IMR-90 (cell line): ENCODE measurements around the gene STXBP4. TPM values are rescaled to one million over a fixed set of nuclear protein-coding genes. Genes with fewer than 3 reads are reported as not detected.

Experiments used
- ATAC-seq: fragments of 200-7000 bp; cut with Tn5 transposase; 2 replicates; pipeline ENCODE4 v1.9.1; 2020; ENCODE audit warnings: low read depth, mild to moderate bottlenecking, moderate library complexity
- BruUV-seq: library from RNA; stranded (reverse); fragments of 400-500 nt; replicated peaks from 2 replicates; lab custom pipeline; 2021; lab: Mats Ljungman, UMichigan
- CTCF ChIA-PET: fragments of 300-600 bp; formaldehyde crosslinking; extraction: SDS; loops from one replicate; lab custom pipeline; 2021; ENCODE audit warnings: antibody characterized with exemption; lab: Yijun Ruan, JAX
- POLR2A ChIA-PET: fragments of 300-600 bp; sonication (Branson Sonifier 250); formaldehyde crosslinking; loops from one replicate; lab custom pipeline; 2022; ENCODE audit warnings: antibody characterized with exemption; ENCODE audit not compliant: unreplicated experiment; lab: Charles Lee
- DNase-seq: peaks from one replicate; pipeline ENCODE4 v3.0.0; 2013
- H2AFZ ChIP-seq: replicated peaks from 2 replicates; pipeline ENCODE3; 2013; ENCODE audit warnings: low read length, mild to moderate bottlenecking; ENCODE audit not compliant: poor library complexity
- H2AK5ac ChIP-seq: 2 replicates; pipeline ENCODE4 v1.6.1; 2013; ENCODE audit warnings: low read depth, low read length, inconsistent platforms
- H2AK9ac ChIP-seq: replicated peaks from 2 replicates; pipeline ENCODE3; 2013; ENCODE audit warnings: mild to moderate bottlenecking, low read depth, low read length, moderate library complexity; ENCODE audit not compliant: poor library complexity
- H2BK120ac ChIP-seq: 2 replicates; pipeline ENCODE4 v1.6.1; 2013; ENCODE audit warnings: low read depth, low read length, inconsistent platforms
- H2BK15ac ChIP-seq: 3 replicates; pipeline ENCODE4 v1.6.1; 2013; ENCODE audit warnings: low read depth, low read length, inconsistent platforms
- H2BK20ac ChIP-seq: 2 replicates; pipeline ENCODE4 v1.6.1; 2013; ENCODE audit warnings: low read depth, mild to moderate bottlenecking, inconsistent platforms, low read length, moderate library complexity
- H2BK5ac ChIP-seq: 2 replicates; pipeline ENCODE4 v1.6.1; 2013; ENCODE audit warnings: mild to moderate bottlenecking, low read depth, low read length, inconsistent platforms; ENCODE audit not compliant: poor library complexity, severe bottlenecking
- H3K14ac ChIP-seq: replicated peaks from 2 replicates; pipeline ENCODE4 v1.6.1; 2013; ENCODE audit warnings: low read depth, low read length, inconsistent platforms
- H3K18ac ChIP-seq: 2 replicates; pipeline ENCODE4 v1.6.1; 2013; ENCODE audit warnings: low read depth, low read length, control low read depth
- H3K23ac ChIP-seq: 2 replicates; pipeline ENCODE4 v1.6.1; 2013; ENCODE audit warnings: low read depth, low read length, inconsistent platforms
- H3K27ac ChIP-seq: 2 replicates; pipeline ENCODE4 v1.5.1; 2013; ENCODE audit warnings: mild to moderate bottlenecking, control low read depth, low read length; ENCODE audit not compliant: insufficient read depth
- H3K27me3 ChIP-seq: 2 replicates; pipeline ENCODE4 v1.6.1; 2013; ENCODE audit warnings: low read length; ENCODE audit not compliant: control insufficient read depth, insufficient read depth
- H3K36me3 ChIP-seq: 2 replicates; pipeline ENCODE4 v1.6.1; 2013; ENCODE audit warnings: low read length, mixed read lengths; ENCODE audit not compliant: control insufficient read depth, insufficient read depth
- H3K4ac ChIP-seq: 2 replicates; pipeline ENCODE4 v1.6.1; 2013; ENCODE audit warnings: low read depth, low read length, inconsistent platforms
- H3K4me1 ChIP-seq: 2 replicates; pipeline ENCODE4 v1.6.1; 2013; ENCODE audit warnings: low read length, mixed read lengths; ENCODE audit not compliant: control insufficient read depth, insufficient read depth
- H3K4me2 ChIP-seq: 2 replicates; pipeline ENCODE4 v1.6.1; 2013; ENCODE audit warnings: low read depth, mild to moderate bottlenecking, control low read depth, low read length, moderate library complexity
- H3K4me3 ChIP-seq: 2 replicates; pipeline ENCODE4 v1.5.1; 2013; ENCODE audit warnings: low read depth, mild to moderate bottlenecking, control low read depth, low read length, moderate library complexity; ENCODE audit not compliant: insufficient read depth
- H3K56ac ChIP-seq: 2 replicates; pipeline ENCODE4 v1.6.1; 2013; ENCODE audit warnings: low read length, inconsistent platforms; ENCODE audit not compliant: insufficient read depth; ENCODE audit errors: extremely low read depth
- H3K79me1 ChIP-seq, 2 experiments: 2 replicates each; pipeline ENCODE4 v1.6.1; 2013; ENCODE audit warnings: low read length in 2 of 2, inconsistent platforms in 1 of 2, low read depth in 1 of 2
- H3K9ac ChIP-seq: 2 replicates; pipeline ENCODE4 v1.6.1; 2013; ENCODE audit warnings: low read depth, low read length, control low read depth
- H3K9me1 ChIP-seq: 2 replicates; pipeline ENCODE4 v1.6.1; 2013; ENCODE audit warnings: low read length, inconsistent platforms; ENCODE audit not compliant: insufficient read depth
- H3K9me3 ChIP-seq: 2 replicates; pipeline ENCODE4 v1.6.1; 2013; ENCODE audit warnings: low read length; ENCODE audit not compliant: control insufficient read depth, insufficient read depth
- H4K20me1 ChIP-seq: 2 replicates; pipeline ENCODE4 v1.6.1; 2013; ENCODE audit warnings: low read length, inconsistent platforms; ENCODE audit not compliant: insufficient read depth
- H4K5ac ChIP-seq: 2 replicates; pipeline ENCODE4 v1.6.1; 2013; ENCODE audit warnings: mild to moderate bottlenecking, low read depth, low read length, control low read depth
- H4K8ac ChIP-seq, 2 experiments: 2 replicates each; pipeline ENCODE4 v1.6.1; 2013; ENCODE audit warnings: low read depth in 2 of 2, low read length in 2 of 2, control low read depth in 1 of 2, inconsistent platforms in 1 of 2
- H4K91ac ChIP-seq: 2 replicates; pipeline ENCODE4 v1.6.1; 2013; ENCODE audit warnings: low read depth, low read length, inconsistent platforms; ENCODE audit not compliant: insufficient read depth
- CEBPB ChIP-seq: IDR thresholded peaks from 2 replicates; pipeline ENCODE4 v1.6.1; 2012; ENCODE audit warnings: low read depth, low read length, improper control_type of control experiment
- MAFK ChIP-seq: IDR thresholded peaks from 2 replicates; pipeline ENCODE4 v1.6.1; 2012; ENCODE audit warnings: low read depth, low read length, improper control_type of control experiment
- MXI1 ChIP-seq: IDR thresholded peaks from 2 replicates; pipeline ENCODE4 v1.6.1; 2012; ENCODE audit warnings: low read depth, mild to moderate bottlenecking, low read length, moderate library complexity, borderline replicate concordance
- NFE2L2 ChIP-seq: fragments of 150-350 bp; IDR thresholded peaks from 2 replicates; pipeline ENCODE4 v1.6.1; 2016; ENCODE audit warnings: low read depth, mild to moderate bottlenecking, low read length
- RCOR1 ChIP-seq: IDR thresholded peaks from 2 replicates; pipeline ENCODE4 v1.6.1; 2012; ENCODE audit warnings: mild to moderate bottlenecking, low read length, improper control_type of control experiment; ENCODE audit not compliant: insufficient replicate concordance
- RFX5 ChIP-seq: IDR thresholded peaks from 2 replicates; pipeline ENCODE4 v1.8.0; 2012; ENCODE audit warnings: low read depth, mild to moderate bottlenecking, low read length, moderate library complexity
- WGBS, 2 experiments: methylation state at CpG; one replicate each; pipeline versions ENCODE4 v1.1.5 to v1.1.7; 2013; ENCODE audit warnings: missing lambda C conversion rate in 2 of 2; ENCODE audit not compliant: insufficient read length in 1 of 2; ENCODE audit errors: extremely low coverage in 2 of 2; 5-methylcytosine and 5-hydroxymethylcytosine counted together
- dilution Hi-C: fragments of 300-500 bp; cut with HindIII; formaldehyde crosslinking; loops from one replicate; pipeline ENCODE4 v1.14.3; 2018; ENCODE audit warnings: low sequenced_read_pairs; ENCODE audit not compliant: unreplicated experiment
- in situ Hi-C: fragments of 300-500 bp; cut with MboI; formaldehyde crosslinking; loops from 3 replicates; pipeline ENCODE4 v1.14.3; 2019; ENCODE audit warnings: low sequenced_read_pairs, inconsistent platforms, mixed read lengths
- intact Hi-C: fragments of 100-400 bp; cut with micrococcal nuclease; formaldehyde crosslinking; loops from 2 replicates; pipeline ENCODE4 v1.10.0; 2022
- polyA plus RNA-seq, 3 experiments: library from polyadenylated mRNA; depleted of rRNA; stranded (reverse); fragments of >200 nt; gene quantifications; 2 replicates each; pipeline ENCODE4 v1.2.3, GENCODE V29; 2012; ENCODE audit warnings: low replicate concordance in 1 of 3
- total RNA-seq: library from RNA; depleted of rRNA; stranded (reverse); fragments of >200 nt; gene quantifications from 2 replicates; pipeline ENCODE4 v1.2.3, GENCODE V29; 2012

The STXBP4 gene
- total and polyA plus RNA-seq, 2 of the 4 experiments (the other 2 are of a cell fraction): 4.1 to 20.4 TPM

GRCh38 chr17:55208078-55208812 is 239.7 kb downstream of the STXBP4 start:
- Histone ChIP-seq H3K4ac (no peak overlapping the region), H3K4me2 (no peak overlapping the region), H3K36me3 (no peaks in the 10 kb centered on the region), H4K8ac (no peak overlapping the region), H2AK9ac (no peak overlapping the region), H2AK5ac (no peak overlapping the region), H2BK15ac (no peak overlapping the region), H3K4me3 (no peak overlapping the region), H2BK120ac (no peak overlapping the region), H3K79me1 (no peaks in the 10 kb centered on the region), H4K20me1 (no peaks in the 10 kb centered on the region), H3K9me1 (no peaks in the 10 kb centered on the region), H2AFZ (no peak overlapping the region), H3K27ac (no peak overlapping the region), H3K4me1 (no peaks in the 10 kb centered on the region), H2BK5ac (no peak overlapping the region), H3K18ac (no peak overlapping the region), H4K5ac (no peak overlapping the region), H3K9ac (no peak overlapping the region), H3K9me3 (no peaks in the 10 kb centered on the region), H4K91ac (no peak overlapping the region), H3K23ac (no peak overlapping the region), H2BK20ac (no peak overlapping the region), H3K14ac (no peak overlapping the region), H3K27me3 (no peaks in the 10 kb centered on the region), H3K56ac (no peak overlapping the region)
- dilution Hi-C loops (no loop called here), intact Hi-C loops (no loop called here), in situ Hi-C loops (no loop called here)
- ChIA-PET CTCF (no interaction called here), POLR2A (no interaction called here)
- TF ChIP-seq CEBPB: no peak
- no peak for TF ChIP-seq RFX5
- no peak for TF ChIP-seq RCOR1
- no peak for TF ChIP-seq MXI1
- TF ChIP-seq NFE2L2: no peak
- TF ChIP-seq MAFK: no peak
- WGBS, 2 experiments: 40% methylated on average over 1 of the region's 3 CpGs; no CpG with 5 or more reads in 1 of the 2 experiments
- no TSS peak for BruUV-seq
- ATAC-seq (no peak), DNase-seq (no peak)
